GM12892 (cell line): Measurements from ENCODE around the gene C20orf204.

Experiments used
- POLR2A ChIP-seq: IDR thresholded peaks from 2 replicates; pipeline ENCODE4 v1.6.1; 2011; ENCODE audit warnings: low read depth, low read length, control low read depth
- POLR2AphosphoS5 ChIP-seq: IDR thresholded peaks from 2 replicates; pipeline ENCODE4 v1.6.1; 2011; ENCODE audit warnings: low read depth, low read length, control low read depth

- TF ChIP-seq POLR2A = no peak
- TF ChIP-seq POLR2AphosphoS5 = no peak
Measured at GRCh38 chr20:64052987-64053840, 17.2 kb downstream of the C20orf204 start.
